DMS53 (cell line): ENCODE measurements around the gene TAS2R39.
"Not testable (repeated sequence)": the region's sequence is repeated elsewhere in the genome, so short reads cannot be mapped to it uniquely, and the experiment has no call there.

Experiments
- DNase-seq: peaks from one replicate; lab custom pipeline; 2025; lab: John Stamatoyannopoulos, UW

TAS2R39 gene

DNA sequence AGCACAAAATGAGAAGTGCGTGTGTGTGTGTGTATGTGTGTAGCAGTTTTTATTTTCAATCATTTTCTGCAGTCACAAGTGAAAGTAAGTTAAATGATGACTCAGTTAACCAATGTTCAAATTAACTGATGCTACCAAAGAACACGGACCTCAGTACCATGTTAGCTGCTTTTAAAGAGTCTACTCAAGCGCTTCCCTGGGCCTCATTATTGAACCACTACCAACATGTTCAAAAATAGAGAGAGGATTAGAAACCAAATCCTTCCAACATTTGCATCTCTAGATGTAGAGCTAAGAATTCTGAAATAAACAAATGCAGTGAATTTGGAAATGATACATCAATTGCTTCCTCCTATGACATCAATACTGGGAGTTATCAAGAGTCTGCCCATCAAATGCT, at the start of gene TAS2R39:
Gene TAS2R39, plus strand, starts transcription at position 396 of the 400 bp plus-strand sequence. Its CDS starts 0 bp downstream, at position 396.
- DNase-seq: no peak

DNA sequence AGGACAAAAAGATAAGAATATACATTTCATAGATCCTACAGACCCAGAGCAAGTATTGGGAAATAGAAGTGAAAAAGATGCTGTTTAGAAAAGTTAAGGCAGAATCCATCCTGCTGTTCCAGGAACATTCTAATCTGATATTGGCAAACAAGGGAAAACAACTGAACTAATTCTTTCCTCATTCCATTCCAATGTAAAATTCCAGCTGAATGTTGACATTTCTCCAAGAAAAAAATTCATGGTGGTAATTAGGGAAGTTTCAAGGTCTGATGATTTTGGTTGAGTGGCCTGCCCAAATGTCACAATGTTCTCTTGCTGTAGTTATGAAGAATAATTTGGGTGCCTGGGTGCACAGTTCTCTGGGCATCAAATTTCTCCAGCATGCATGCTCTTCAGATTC, 36.1 kb upstream of the TAS2R39 start:
- DNase-seq: no peak

DNA sequence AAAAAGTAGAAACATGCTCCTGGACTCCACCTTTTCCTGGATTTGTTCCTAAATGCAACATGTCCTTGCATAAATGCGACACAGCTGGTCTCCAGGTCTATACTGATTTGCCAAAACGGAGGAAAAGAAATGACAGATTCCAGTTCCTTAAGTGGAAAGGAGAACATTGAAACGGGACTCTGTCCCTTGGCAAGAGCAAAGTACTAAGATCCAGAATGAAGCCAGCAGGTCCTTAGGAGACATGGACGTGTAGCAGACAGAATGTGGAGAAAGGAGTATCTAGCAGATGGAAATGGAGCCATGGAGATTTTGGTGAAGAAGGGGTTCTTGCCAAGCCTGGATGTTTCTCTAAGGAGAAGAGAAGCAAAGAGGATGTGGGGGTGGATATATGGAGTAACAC, 35.2 kb upstream of the TAS2R39 start:
- DNase-seq: no peak

DNA sequence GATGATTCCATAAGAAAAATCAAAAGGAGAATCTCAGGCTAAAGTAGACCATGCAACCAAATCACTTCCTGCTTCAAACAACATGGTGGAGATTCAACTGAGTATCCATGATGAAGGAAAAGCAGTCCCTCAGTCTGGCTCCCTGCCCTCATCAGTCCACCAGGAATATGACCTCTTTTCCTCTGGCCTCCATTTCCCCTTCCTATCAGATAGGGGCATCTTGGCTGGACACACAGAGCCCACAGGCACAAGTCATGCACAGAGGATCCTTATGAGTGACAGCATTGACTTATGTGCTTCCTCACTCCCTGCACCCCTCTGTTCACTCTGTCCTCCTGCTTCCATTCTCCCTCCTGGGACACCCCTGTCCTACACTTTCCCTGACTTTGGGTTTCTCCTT, 34.6 kb upstream of the TAS2R39 start:
- no peak for DNase-seq

DNA sequence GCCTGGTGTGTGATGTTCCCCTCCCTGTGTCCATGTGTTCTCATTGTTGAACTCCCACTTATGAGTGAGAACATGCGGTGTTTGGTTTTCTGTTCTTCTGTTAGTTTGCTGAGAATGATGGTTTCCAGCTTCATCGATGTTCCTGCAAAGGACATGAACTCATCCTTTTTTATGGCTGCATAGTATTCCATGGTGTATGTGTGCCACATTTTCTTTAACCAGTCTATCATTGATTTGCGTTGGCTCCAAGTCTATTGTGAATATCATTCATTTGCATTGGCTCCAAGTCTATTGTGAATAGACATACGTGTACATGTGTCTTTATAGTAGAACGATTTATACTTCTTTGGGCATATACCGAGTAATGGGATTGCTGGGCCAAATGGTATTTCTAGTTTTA, 32.5 kb upstream of the TAS2R39 start:
- not testable (repeated sequence) for DNase-seq

DNA sequence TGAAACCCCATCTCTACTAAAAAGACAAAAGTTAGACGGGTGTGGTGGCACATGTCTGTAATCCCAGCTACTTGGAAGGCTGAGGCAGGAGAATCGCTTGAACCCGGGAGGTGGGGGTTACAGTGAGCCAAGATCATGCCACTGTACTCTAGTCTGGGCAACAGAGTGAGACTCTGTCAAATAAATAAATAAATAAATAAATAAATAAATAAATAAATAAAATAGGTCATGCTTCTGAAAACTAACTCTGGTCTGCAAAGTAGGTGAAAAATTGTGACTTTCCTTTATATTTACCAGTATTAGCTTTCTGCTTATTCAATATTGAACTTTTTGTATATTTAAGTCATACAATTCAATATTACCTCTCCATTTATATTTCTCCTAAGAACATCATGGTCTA, 24.6 kb upstream of the TAS2R39 start:
- not testable (repeated sequence) for DNase-seq

DNA sequence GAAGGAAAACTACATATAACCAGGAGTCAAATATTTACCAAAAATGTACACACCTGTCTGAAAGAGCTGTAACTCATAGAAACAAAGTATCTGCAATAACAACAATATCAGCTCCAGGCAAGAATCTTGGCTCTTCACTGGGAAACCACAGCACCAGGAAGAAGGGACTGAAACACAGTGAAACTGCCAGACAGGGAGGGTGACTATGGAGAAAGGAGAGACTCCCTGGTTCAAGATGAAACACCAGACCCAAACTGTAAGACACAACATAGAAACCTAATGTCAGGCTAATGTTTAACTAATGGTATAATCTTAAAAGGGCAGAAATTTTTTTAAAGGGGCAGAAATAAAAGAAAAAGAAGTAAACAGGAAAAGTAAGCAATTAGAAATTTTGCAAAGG, 11.5 kb upstream of the TAS2R39 start:
- peak; percentile 28 for DNase-seq

DNA sequence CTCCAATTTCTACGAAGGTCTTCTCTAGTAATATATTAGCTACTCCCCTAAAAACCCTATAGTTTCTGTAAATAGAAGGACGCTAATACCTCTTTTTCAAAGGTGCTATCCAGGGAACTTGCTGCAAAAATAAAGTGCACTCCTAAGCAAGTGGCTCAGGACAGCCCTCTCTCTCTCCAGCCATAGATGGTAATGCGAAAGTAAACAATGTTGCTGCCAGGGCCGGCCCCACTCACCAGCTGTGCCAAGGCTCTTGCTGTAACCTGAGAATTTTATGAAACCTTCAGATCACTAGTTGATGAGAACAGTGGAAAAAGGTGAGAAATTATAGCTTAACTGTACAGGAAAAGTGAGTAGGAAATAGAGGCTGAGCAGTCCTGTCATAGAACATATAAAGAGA, 10.9 kb upstream of the TAS2R39 start:
- peak; percentile 80 for DNase-seq

DNA sequence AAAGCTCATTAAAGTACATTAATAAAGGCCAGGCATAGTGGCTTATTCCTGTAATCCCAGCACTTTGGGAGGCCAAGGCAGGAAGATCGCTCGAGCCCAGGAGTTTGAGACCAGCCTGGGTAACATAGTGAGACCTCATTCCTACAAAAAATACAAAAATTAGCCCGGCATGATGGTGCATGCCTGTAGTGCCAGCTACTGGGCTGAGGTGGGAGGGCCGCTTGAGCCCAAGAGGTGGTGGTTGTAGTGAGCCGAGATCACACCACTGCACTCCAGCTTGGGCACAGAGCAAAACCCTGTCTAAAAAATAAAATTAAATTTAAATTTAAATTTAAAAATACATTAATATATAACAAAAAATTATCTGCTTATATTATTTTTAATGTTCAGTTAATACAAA, 7.1 kb upstream of the TAS2R39 start:
- DNase-seq: no peak

DNA sequence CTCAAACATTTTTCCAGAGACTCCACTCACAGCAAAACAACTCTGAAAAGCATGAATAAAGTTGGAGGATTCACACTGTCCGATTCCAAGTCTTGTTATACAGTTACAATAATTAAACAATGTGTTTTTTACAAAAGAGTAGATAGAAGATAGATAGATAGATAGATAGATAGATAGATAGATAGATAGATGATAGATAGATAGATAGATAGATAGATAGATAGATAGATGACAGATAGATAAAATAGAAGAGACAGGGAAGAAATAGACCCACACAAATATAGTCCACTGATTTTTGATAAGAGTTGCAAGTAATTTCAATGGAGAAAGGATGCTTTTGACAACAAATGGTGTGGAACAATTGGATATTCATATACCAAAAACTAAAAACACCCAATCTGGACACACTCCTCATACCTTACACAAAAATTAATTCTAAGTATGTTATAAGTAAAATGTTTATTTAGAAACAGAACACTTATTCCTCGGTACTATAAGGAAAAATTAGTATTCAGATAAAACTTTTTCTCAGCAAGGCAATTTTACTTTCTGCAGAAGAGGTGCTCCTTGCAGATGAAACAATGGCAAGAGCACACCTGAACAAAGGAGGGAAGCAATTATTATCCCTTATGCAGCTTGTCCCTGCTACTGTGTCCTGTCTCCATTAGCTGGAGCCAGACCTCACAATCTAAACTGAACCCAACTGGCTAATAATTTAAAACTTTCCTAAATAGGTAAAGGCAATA, 5.7 kb upstream of the TAS2R39 start:
- peak; percentile 29 for DNase-seq

DNA sequence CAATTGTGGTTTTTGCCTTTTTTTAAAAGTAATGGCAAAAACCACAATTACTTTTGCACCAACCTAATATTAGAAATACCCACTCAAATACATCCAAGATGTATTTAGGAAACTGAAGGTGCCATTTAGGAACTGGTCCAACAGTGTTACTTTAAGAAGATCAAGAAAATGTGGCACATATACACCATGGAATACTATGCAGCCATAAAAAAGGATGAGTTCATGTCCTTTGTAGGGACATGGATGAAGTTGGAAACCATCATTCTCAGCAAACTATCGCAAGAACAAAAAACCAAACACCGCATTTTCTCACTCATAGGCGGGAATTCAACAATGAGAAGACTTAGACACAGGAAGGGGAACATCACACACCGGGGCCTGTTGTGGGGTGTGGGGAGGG, 2.4 kb upstream of the TAS2R39 start:
- DNase-seq: not testable (repeated sequence)

DNA sequence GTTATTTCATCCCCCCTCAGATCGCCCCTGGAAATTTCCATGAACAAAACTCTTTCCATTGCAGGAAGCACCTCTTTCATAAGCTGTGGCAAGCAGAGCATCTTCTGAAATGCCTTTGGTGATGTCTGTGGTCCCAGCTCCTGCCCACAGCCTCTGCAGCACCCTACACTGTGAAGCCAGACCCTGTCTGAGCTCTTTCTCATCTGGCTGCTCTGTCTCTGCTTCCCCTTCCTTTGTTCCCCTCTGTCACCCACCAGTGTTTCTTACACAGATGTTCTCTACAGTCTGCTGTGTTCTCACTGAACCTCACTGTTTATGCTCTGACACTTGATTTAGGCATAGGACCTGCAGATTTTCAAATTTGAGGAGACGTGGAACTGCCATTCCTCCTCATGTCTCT, 1.9 kb upstream of the TAS2R39 start:
- DNase-seq: no peak

DNA sequence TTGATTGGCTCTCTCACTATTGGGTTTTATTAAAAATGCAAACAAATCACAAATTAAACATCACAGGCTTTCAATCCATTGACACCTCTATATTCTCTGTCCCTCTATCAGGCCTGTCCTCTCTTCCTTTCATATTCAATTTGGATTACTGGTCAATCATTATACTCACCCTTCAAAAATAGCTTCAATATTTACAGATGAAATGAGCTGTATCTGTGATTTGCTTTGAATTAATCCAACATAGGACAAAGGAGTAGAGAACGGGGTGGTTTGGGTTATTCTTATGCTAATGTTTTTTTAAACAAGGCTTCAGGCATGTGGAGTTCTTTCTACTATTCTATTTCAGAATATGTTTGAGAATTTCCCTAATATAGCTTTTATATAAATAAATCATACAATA, 2.3 kb downstream of the TAS2R39 start:
- no peak for DNase-seq

DNA sequence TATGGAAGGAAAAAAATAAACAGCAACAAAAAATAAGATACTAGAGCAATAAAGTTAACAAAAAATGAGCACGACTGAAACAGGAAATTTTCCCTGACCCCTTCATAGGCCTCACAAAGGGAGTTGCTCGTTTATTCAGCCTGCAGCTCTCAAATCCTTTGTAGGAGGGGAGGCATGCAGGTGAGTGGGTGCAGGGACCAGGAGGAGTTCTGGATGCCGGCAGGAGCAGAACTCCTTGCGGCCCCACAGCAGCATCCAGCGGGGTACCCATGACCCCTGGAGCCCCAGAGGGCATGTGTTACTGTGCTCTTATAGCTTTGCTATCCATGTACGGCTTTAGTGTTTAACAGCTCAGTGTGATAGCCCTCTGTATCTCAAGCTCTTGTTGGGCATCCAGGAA, 5.8 kb downstream of the TAS2R39 start:
- no peak for DNase-seq

DNA sequence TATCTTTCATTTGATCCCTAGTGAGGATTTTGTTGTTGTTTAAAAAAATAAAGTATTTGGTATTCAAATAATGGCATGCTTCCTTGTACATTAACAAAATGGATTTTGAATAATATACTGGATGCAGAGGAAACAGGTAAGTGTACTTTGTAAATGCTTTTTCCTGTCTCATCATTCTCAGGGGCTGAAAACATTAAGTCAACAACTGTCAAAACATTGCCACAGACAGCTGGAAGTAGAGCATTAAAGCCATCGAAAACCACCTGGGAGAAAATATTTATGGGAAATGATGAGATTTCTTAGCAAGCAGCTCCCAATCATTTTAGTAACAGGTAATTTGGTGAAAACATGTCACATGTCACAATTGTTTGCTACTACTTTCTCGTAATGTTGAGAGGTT, 10.7 kb downstream of the TAS2R39 start:
- DNase-seq: no peak

DNA sequence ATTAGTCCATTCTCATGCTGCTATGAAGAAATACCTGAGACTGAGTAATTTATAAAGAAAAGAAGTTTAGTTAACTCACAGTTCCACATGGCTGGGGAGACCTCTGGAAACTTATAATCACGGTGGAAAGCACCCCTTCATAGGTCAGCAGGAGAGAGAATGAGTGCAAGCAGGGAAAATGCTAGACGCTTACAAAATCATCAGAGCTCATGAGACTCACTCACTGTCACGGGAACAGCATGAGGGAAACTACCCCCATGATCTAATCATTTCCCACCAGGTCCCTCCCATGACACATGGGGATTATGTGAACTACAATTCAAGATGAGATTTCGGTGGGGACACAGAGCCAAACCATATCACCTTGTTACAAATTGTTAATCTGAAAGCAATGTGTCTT, 15.8 kb downstream of the TAS2R39 start:
- no peak for DNase-seq

DNA sequence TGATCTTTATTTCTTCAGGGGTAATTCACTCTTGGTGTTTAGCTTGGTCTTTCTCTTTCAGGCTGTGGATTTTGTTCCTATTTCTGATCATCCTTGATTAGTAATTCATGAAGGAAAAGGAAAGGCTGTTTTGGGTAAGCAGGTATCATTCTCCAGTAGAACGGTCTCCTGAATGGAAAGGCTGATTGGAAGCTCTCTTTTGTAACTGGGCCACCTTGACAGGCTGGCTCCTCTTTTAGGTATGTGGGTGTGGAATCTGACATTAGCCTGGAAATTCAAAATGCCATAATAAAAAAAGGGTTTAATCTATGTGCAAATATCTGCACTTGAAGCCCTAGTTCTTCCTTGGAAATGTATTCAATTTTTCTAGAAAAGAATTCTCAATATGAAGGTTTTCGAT, 18.9 kb downstream of the TAS2R39 start:
- DNase-seq: no peak

DNA sequence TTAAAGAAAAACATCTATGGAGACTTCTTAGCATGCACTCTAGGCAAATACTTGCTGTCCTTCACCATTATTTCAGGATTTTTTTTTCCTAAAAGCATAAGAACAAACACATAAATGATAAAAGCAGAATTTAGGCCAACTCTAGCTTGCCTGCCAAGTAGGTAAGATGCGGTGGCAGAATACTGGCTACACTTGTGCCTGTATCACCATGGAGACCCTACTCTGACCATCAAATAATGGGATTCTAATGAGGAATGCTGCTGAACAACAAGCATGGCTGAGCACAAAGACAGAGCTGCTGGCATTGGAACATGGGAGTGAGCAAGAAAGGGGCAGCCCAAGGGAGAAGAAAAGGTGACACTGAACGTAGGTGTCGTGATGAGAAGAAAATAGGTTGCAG, 20.2 kb downstream of the TAS2R39 start:
- no peak for DNase-seq

DNA sequence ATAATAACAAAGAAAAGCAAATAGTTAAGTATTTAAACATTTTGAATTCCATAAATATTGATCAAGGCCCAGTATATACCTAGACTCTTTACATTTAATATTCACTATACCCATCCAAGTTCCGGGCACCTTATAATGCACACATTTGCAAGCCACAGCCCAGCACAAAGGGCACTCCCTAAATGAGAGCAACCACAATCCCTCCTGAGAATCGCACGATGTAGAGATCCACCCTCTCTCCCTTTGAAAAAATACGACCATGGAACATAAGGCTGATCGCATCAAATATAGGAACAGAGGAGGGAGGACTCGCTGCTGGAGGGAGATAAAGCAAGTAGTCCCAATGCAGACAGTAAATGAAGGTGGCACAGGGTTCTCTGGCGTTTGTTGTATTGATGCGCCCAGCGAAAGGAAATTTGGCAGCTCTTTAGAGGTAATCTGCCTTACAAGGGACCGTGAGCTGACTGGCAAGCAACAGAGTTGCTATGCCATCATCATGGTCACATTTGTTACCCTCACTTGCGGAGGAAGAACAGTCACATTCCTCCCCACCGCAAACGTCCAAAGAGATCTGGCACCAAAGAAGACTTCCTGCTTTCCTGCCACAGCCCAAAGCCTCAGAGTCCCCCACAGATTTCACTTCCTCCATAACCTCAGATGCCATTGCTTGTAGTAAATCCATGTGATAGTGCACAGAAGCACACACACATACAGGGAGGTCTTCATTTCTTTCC, 22.5 kb downstream of the TAS2R39 start:
- no peak for DNase-seq

DNA sequence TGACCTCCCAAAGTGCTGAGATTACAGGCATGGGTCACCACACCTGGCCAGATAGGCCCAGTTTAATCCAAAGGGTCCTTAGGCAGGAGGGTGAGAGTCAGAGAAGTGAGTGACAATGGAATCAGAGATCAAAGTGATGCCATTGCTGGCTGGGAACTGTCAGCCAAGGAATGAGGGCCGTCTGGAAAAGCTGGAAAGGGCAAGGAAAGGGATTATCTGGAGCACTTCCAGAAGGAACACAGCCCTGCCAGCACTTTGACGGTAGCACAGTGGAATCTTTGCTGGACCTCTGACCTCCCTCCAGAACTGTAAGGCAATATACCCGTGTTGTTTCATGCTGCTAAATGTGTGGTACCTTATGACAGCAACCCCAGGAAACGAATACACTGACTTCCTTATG, 27.3 kb downstream of the TAS2R39 start:
- no peak for DNase-seq

DNA sequence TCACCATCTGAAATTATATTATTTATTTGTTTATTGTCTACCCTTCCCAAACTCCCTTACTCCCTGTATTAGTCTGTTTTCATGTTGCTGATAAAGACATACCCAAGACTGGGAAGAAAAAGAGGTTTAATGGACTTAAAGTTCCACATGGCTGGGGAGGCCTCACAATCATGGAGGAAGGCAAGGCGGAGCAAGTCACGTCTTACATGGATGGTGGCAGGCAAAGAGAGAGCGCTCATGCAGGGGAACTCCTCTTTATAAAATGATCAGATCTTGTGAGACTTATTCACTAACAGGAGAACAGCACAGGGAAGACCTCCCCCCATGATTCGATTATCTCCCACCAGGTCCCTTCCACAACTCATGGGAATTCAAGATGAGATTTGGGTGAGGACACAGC, 30.3 kb downstream of the TAS2R39 start:
- not testable (repeated sequence) for DNase-seq

DNA sequence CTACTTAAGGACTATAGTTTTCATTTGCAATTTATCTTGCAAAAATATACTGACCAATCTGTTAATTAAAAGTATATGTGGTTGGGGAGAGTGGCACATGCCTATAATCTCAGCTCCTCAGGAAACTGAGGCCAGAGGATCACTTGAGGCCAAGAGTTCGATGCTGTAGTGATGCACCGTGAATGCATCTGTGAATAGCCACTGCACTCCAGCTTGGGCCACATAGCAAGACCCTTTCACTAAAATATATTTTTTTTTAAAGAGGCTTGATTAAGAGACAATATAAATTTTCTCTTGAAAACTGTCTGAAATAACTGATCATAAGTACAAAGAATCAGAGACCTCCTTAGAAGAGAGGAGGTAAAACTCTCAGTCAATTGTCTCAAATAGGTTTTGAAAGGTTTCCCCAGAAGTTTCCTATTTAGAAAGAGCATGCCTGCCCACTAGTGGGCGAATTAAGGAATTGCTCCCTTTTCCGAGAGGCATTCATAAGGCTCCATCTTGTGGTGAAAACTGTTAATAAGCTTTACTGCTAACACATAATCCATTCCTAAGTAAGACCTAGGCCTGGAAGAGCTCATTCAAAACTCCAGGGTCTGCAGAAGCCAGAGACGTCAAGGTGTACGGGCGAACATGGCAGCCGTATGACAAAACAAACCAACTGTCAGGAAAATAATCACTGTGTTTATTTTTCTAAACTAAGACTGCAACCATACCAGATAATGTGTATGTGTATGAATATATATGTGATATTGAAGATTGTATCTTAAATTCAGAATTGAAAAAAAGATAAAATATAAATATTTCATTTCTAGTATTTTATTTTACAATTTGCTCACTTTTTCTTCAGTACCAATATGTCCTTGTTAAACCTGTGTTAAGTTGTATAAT, 31.8 kb downstream of the TAS2R39 start:
- peak; percentile 92 for DNase-seq

DNA sequence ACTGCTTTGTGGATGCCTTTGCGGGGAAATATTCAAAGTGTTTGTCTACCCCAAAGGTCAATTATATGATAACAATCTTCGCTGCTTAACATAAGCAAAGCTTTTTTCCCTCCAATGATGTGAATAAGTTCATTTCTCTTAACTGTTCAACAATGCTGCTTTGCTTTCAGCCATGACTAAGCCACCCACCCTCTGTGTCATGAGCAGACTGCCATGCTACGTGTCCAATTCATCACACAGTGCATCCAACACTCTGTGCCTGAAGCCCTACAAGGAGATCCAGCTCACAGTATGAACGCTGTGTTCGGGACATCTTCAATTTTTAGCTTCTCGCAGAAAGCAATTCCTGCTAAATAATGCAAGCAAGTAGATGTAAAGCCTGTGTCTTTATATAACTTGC, 32.9 kb downstream of the TAS2R39 start:
- no peak for DNase-seq
